GM13977 (cell line): ENCODE measurements around the gene SEPTIN5.

ENCODE experiments used
- DNase-seq: peaks from one replicate; pipeline ENCODE4 v3.0.0; 2012; ENCODE audit warnings: low spot score
- CTCF ChIP-seq: IDR thresholded peaks from 2 replicates; pipeline ENCODE4 v1.5.1; 2012; ENCODE audit warnings: mild to moderate bottlenecking, control low read depth; ENCODE audit not compliant: insufficient read depth; ENCODE audit errors: extremely low read depth, missing control alignments
- in situ Hi-C: fragments of 300-500 bp; cut with MboI; formaldehyde crosslinking; loops from one replicate; pipeline ENCODE4 v1.12.0; 2022; ENCODE audit warnings: low sequenced_read_pairs, low pct_unique_long_range_greater_than_20kb, mixed read lengths, inconsistent platforms; ENCODE audit not compliant: unreplicated experiment

The SEPTIN5 gene

GRCh38 chr22:19757140-19757984, 43.1 kb downstream of the SEPTIN5 start:
- no peak for TF ChIP-seq CTCF
- DNase-seq = peak; percentile 71
- in situ Hi-C loops = no loop called here

GRCh38 chr22:19757985-19758895, 43.9 kb downstream of the SEPTIN5 start:
- DNase-seq = peak; percentile 49
- in situ Hi-C loops = no loop called here
- TF ChIP-seq CTCF = no peak

- DNase-seq = no peak
- in situ Hi-C loops = no loop called here
- no peak for TF ChIP-seq CTCF
These were observed 44.7 kb downstream of the SEPTIN5 start for GRCh38 chr22:19758896-19759426.

- TF ChIP-seq CTCF = no peak
- in situ Hi-C loops = no loop called here
- DNase-seq = no peak
These were observed 45.2 kb downstream of the SEPTIN5 start for GRCh38 chr22:19759427-19760057.

- no peak for DNase-seq
- in situ Hi-C loops = no loop called here
- TF ChIP-seq CTCF = no peak
These were observed 46.0 kb downstream of the SEPTIN5 start, which contains the start of gene TBX1 for GRCh38 chr22:19760058-19760950. Gene TBX1, plus strand, starts transcription at chr22:19760778. Its CDS starts 66 bp downstream, at chr22:19760844.
